Karpas-422 (cell line): Measurements from ENCODE around the gene MEGF9. TPM values are rescaled to one million over a fixed set of nuclear protein-coding genes. Genes with fewer than 3 reads are reported as not detected.
A peak's percentile ranks its signal among the peaks of the same experiment; 100 is the strongest.

Experiments
- DNase-seq: peaks from one replicate; pipeline ENCODE4 v3.0.0-alpha.2; 2015
- H2AFZ ChIP-seq: fragments of 200-600 bp; sonication (generic); 2 replicates; pipeline ENCODE4 v1.6.1; 2014; ENCODE audit warnings: antibody characterized with exemption, low read length, mixed read lengths
- H3K27ac ChIP-seq: fragments of 200-600 bp; sonication (generic); 2 replicates; pipeline ENCODE4 v1.5.1; 2014; ENCODE audit warnings: mild to moderate bottlenecking, low read length, moderate library complexity
- H3K27me3 ChIP-seq: fragments of 200-600 bp; sonication (generic); 2 replicates; pipeline ENCODE4 v1.6.1; 2014; ENCODE audit warnings: low read length, mixed read lengths
- H3K36me3 ChIP-seq: fragments of 200-600 bp; sonication (generic); 2 replicates; pipeline ENCODE4 v1.6.1; 2014; ENCODE audit warnings: low read length, mixed read lengths; ENCODE audit not compliant: insufficient read depth
- H3K4me1 ChIP-seq: fragments of 200-600 bp; sonication (generic); 2 replicates; pipeline ENCODE4 v1.6.1; 2014; ENCODE audit warnings: mild to moderate bottlenecking, low read length, mixed read lengths
- H3K4me2 ChIP-seq: fragments of 200-600 bp; sonication (generic); 2 replicates; pipeline ENCODE4 v1.6.1; 2014; ENCODE audit warnings: low read length, low read depth, mild to moderate bottlenecking; ENCODE audit not compliant: poor library complexity, severe bottlenecking
- H3K4me3 ChIP-seq: fragments of 200-600 bp; sonication (generic); 2 replicates; pipeline ENCODE4 v1.5.1; 2014; ENCODE audit warnings: mild to moderate bottlenecking, antibody characterized with exemption, low read length, mixed read lengths
- H3K79me2 ChIP-seq: fragments of 200-600 bp; sonication (generic); 2 replicates; pipeline ENCODE4 v1.6.1; 2014; ENCODE audit warnings: mild to moderate bottlenecking, low read length, mixed read lengths
- H3K9ac ChIP-seq: fragments of 200-600 bp; sonication (generic); 2 replicates; pipeline ENCODE4 v1.6.0; 2014; ENCODE audit warnings: low read length
- H3K9me2 ChIP-seq: fragments of 200-600 bp; sonication (generic), shearing (Covaris generic); replicated peaks from 2 replicates; pipeline ENCODE4 v1.6.0; 2014; ENCODE audit warnings: mild to moderate bottlenecking, low read length, moderate library complexity; ENCODE audit not compliant: insufficient read depth
- H3K9me3 ChIP-seq: fragments of 300-700, 200-600 bp; sonication (generic); 2 replicates; pipeline ENCODE4 v1.6.1; 2014; ENCODE audit warnings: low read length, mixed read lengths
- H4K20me1 ChIP-seq: fragments of 200-600 bp; sonication (generic); 2 replicates; pipeline ENCODE4 v1.6.1; 2014; ENCODE audit warnings: mild to moderate bottlenecking, antibody characterized with exemption, low read length, low read depth; ENCODE audit not compliant: insufficient read depth
- total RNA-seq: library from RNA; depleted of rRNA; stranded (reverse); fragments of >200 nt; shearing (Covaris generic); gene quantifications from 2 replicates; pipeline ENCODE4 v1.2.3, GENCODE V29; 2014; ENCODE audit warnings: low replicate concordance

Gene MEGF9
- total RNA-seq, 1 experiment from 2014 or later = 86.6 TPM

DNA sequence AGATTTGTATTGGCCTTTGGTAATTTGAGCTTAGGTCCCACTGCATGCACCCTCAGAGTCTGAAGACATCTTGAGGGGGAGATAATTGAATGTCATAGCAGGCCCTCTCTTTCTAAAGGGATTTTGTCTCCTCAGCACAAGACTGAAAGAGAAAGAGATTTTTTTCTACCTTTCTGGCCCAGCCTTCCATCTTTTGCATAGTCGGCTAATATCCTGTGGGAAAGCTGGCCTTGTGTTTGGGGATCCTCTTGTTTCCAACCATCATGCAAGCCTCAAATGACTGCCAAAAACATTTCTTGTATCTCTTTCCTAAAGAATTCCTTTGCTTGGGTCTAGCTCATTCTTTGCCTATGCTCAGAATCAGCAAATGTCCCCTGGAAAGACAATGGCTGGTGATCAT, 92.3 kb downstream of the MEGF9 start:
- Histone ChIP-seq H3K4me3 (no peak overlapping the region), H3K9me2 (no peaks in the 10 kb centered on the region), H3K9me3 (no peaks in the 10 kb centered on the region), H3K4me2 (peak overlapping the region; percentile 15), H3K4me1 (peaks cover 76% of the 10 kb centered on the region), H3K36me3 (peaks cover 63% of the 10 kb centered on the region), H2AFZ (no peak overlapping the region), H3K27ac (peak overlapping the region; percentile 82), H4K20me1 (no peaks in the 10 kb centered on the region), H3K79me2 (peaks cover 94% of the 10 kb centered on the region), H3K9ac (no peak overlapping the region), H3K27me3 (no peaks in the 10 kb centered on the region)
- no peak for DNase-seq

DNA sequence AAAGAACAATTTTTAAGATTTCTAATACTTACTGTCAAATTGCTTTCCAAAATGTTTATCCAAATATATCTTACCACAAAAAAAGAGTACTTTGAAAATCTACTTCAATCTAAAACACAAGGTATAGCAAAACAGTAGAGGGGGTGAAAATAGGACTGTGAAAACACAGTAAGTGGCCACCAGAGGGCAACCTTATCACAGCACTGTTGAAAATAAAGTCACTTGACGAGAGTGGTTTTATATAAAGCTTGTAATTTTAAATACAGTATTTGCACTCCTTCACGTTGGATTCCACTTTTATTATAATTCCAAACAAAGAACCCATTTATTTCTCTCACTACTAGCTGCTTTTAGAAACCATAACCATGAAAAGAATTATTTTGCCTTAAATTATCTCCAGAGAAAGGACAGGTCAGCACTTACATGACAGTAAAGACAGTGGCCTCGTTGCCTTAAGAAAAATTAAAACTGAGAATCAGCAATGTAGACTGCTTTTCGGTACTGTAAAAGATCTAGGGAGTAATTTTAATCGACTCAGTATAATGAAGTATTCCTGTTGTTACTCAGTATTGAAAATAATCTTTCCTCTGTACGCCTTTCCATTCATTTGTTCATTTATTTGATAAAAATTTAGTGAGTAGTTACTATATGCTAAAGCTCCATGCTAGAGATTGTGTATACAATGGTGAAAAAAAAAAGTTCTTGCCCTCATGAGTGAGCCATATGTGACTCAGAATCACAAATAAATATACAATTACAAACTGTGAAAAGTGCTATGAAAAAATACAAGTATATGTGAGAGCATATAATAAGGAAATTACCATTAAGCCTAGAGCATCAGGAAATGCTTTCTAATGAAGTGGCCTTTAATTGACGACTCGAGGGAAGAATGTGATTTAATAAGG, 94.3 kb downstream of the MEGF9 start:
- H3K9me2 ChIP-seq = no peaks in the 10 kb centered on the region
- DNase-seq = peak; percentile 88
- peaks cover 60% of the 10 kb centered on the region for H3K4me1 ChIP-seq
- H3K4me2 ChIP-seq = peak overlapping the region; percentile 15
- peaks cover 89% of the 10 kb centered on the region for H3K79me2 ChIP-seq
- peak overlapping the region; percentile 82 for H3K27ac ChIP-seq
- no peak overlapping the region for H2AFZ ChIP-seq
- no peaks in the 10 kb centered on the region for H3K27me3 ChIP-seq
- 0 out of 2 replicates have a peak overlapping the region, but pooled peaks have one; percentile 6 for H3K9ac ChIP-seq
- no peak overlapping the region for H3K4me3 ChIP-seq
- H3K36me3 ChIP-seq = peaks cover 67% of the 10 kb centered on the region
- H4K20me1 ChIP-seq = no peaks in the 10 kb centered on the region
- H3K9me3 ChIP-seq = no peaks in the 10 kb centered on the region

DNA sequence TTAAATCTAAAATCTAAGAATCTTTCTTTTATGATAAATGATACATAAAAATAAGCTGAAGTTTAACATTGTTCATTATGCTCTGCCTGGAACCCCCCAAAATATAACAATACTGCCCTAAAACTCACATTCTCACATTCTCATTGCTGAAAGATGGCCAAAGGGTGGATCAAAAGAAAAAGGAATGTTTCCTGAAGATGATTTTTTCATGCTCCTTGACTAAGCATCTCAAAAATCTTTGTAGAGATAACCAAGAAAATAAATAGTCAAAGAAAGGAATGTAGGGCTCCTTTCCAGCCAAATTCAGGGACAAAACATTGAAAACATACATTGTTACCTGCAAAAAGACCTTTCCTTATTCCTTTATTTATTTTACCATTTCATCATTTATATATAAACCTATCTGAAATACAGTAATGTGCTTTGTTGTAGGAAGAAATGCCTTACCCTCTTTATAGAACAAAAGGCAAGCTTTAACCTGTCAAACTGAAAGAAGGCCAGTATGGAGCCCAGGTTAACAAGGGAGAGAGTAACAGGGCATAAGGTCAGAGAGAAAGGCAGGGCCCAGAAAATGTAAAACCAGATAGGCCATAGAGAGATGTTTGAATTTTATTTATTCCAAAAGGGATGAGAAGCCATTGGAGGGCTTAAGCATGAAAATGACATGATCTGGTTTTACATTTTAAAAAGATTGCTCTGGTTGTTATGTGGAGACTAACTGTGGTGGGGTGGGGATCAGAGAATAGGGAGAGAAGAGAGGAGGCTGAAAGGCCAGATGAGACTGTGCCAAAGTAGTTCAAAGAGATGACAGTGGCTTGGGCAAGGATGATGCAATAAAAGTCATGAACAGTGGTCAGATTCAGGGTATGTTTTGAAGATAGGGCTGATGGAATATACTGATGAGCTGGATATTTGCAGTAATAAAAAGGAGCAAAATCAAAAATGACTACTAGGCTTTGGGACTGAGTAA, 97.0 kb downstream of the MEGF9 start:
- Histone ChIP-seq H2AFZ (no peak overlapping the region), H3K36me3 (peaks cover 67% of the 10 kb centered on the region), H3K4me2 (no peak overlapping the region), H4K20me1 (no peaks in the 10 kb centered on the region), H3K4me3 (no peak overlapping the region), H3K4me1 (peaks cover 41% of the 10 kb centered on the region), H3K27ac (peak overlapping the region; percentile 71), H3K27me3 (no peaks in the 10 kb centered on the region), H3K9me3 (no peaks in the 10 kb centered on the region), H3K9me2 (no peaks in the 10 kb centered on the region), H3K9ac (no peak overlapping the region), H3K79me2 (peaks cover 86% of the 10 kb centered on the region)
- no peak for DNase-seq

DNA sequence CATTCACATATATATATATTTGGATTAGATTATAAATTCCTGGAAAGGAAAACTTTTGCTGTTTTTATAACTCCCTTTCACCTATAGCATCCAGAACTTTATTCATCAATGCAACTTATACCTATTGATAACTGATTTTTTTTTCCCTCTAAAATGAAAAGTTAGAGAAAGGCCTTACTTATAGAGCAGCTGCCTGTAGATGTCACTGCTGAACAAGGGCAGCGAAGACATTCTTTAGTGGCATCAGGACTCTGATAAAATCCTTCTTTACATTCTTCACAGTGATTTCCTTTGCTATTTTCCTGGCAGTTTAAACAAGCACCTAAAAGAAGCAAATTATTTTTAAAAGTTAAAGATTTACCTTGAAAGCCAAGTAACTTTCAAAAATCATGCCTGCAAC, 102.1 kb downstream of the MEGF9 start:
- H4K20me1 ChIP-seq = no peaks in the 10 kb centered on the region
- no peaks in the 10 kb centered on the region for H3K9me2 ChIP-seq
- H3K9me3 ChIP-seq = no peaks in the 10 kb centered on the region
- peaks cover 74% of the 10 kb centered on the region for H3K36me3 ChIP-seq
- no peak overlapping the region for H2AFZ ChIP-seq
- no peaks in the 10 kb centered on the region for H3K27me3 ChIP-seq
- H3K9ac ChIP-seq = no peak overlapping the region
- peaks cover 9% of the 10 kb centered on the region for H3K4me1 ChIP-seq
- no peak overlapping the region for H3K4me3 ChIP-seq
- H3K79me2 ChIP-seq = peaks cover 79% of the 10 kb centered on the region
- H3K27ac ChIP-seq = peak overlapping the region; percentile 41
- H3K4me2 ChIP-seq = no peak overlapping the region
- DNase-seq = no peak

DNA sequence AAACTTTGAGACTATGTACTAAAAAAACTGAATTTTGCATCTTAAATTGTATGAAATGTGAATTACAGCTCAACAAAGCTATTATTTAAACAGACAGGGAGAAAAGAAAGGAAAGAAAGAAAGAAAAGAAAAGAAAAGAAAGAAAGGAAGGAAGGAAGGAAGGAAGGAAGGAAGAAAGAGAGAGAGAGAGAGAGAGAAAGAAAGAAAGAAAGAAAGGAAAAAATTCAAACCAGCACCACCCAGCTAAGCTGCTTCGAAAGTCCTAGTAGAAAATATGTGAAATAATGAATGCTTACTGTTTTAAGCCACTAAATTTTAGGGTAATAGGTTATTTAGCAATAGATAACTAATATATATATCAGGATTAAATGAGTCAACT, 102.6 kb downstream of the MEGF9 start:
- no peak overlapping the region for H3K4me2 ChIP-seq
- DNase-seq = no peak
- H3K27me3 ChIP-seq = no peaks in the 10 kb centered on the region
- H2AFZ ChIP-seq = no peak overlapping the region
- peaks cover 73% of the 10 kb centered on the region for H3K36me3 ChIP-seq
- peak overlapping the region; percentile 7 for H3K27ac ChIP-seq
- H3K4me3 ChIP-seq = no peak overlapping the region
- H3K4me1 ChIP-seq = peaks cover 9% of the 10 kb centered on the region
- H3K9ac ChIP-seq = no peak overlapping the region
- H3K9me2 ChIP-seq = no peaks in the 10 kb centered on the region
- no peaks in the 10 kb centered on the region for H4K20me1 ChIP-seq
- H3K9me3 ChIP-seq = no peaks in the 10 kb centered on the region
- H3K79me2 ChIP-seq = peaks cover 79% of the 10 kb centered on the region

DNA sequence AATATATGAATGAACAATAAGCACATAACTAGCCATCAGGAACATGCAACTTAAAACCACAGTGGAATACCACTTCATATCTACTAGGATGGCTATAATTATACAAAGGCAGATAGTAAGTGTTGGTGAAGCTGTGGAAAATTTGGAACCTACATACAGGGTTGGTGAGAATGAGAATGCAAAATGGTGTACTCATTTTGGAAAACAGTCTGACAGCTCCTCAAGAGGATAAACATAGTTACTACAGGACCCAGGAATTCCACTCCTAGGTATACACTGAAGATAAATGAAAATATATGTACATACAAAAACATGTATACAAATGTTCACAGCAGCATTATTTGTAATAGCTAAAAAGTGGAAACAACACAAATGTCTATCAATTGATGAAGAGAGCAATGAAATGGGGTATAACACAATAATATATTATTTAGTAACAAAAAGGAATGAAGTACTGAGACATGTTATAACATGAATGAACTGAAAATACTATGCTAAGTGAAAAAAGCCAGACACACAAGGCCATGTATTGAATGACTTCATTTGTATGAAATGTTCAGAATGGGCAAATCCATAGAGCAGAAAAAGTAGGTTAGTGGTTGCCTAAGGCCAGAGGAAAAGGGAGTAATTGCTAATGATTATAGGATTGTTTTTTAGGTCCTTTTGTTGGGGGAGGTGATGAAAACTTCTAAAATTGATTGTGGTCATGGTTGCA, 103.1 kb downstream of the MEGF9 start:
- Histone ChIP-seq H3K4me3 (no peak overlapping the region), H3K4me2 (no peak overlapping the region), H3K79me2 (peaks cover 80% of the 10 kb centered on the region), H3K27ac (peak overlapping the region; percentile 7), H3K27me3 (no peaks in the 10 kb centered on the region), H2AFZ (no peak overlapping the region), H4K20me1 (no peaks in the 10 kb centered on the region), H3K36me3 (peaks cover 77% of the 10 kb centered on the region), H3K4me1 (peaks cover 9% of the 10 kb centered on the region), H3K9me3 (no peaks in the 10 kb centered on the region), H3K9me2 (no peaks in the 10 kb centered on the region), H3K9ac (no peak overlapping the region)
- DNase-seq = no peak

DNA sequence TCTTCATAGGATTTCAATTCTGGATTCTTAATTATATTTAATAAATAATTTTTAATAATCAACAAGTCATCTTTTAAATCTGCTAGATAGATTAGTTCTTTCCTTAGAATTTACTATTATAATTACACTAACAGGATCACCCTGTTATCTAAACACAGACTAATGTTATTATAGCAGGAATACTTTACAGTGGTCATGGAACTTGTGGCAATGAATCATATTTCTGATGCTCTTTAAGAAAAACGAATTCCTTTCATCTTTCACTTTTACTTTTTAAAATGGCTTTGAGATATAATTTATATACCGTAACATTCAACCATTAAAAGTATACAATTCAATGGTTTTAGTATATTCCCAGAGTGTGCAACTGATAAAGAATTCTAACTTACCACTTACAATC, 104.6 kb downstream of the MEGF9 start:
- H3K9me2 ChIP-seq = no peaks in the 10 kb centered on the region
- peaks cover 82% of the 10 kb centered on the region for H3K79me2 ChIP-seq
- H2AFZ ChIP-seq = no peak overlapping the region
- H3K9me3 ChIP-seq = no peaks in the 10 kb centered on the region
- H3K4me2 ChIP-seq = no peak overlapping the region
- H3K4me1 ChIP-seq = peaks cover 9% of the 10 kb centered on the region
- H4K20me1 ChIP-seq = no peaks in the 10 kb centered on the region
- H3K9ac ChIP-seq = no peak overlapping the region
- no peak overlapping the region for H3K4me3 ChIP-seq
- no peak for DNase-seq
- peak overlapping the region; percentile 26; the same call in 1 of the 2 replicates for H3K27ac ChIP-seq
- H3K36me3 ChIP-seq = peaks cover 84% of the 10 kb centered on the region
- no peaks in the 10 kb centered on the region for H3K27me3 ChIP-seq
